VCaP (cell line): ENCODE results near the gene TNS1.

Source experiments
- H3K27ac ChIP-seq: fragments of 450-650 bp; 2 replicates; pipeline ENCODE4 v1.5.1; 2017
- CTCF ChIP-seq: fragments of 450-650 bp; conservative IDR thresholded peaks from 2 replicates; pipeline ENCODE4 v1.5.1; 2017; ENCODE audit warnings: mild to moderate bottlenecking, moderate library complexity

TNS1 gene

GRCh38 chr2:217875138-217875537 lies 127.7 kb downstream of the TNS1 start:
- no peak for TF ChIP-seq CTCF
- no peak overlapping the region for H3K27ac ChIP-seq

GRCh38 chr2:217873371-217873770 lies 129.4 kb downstream of the TNS1 start:
- no peak overlapping the region for H3K27ac ChIP-seq
- TF ChIP-seq CTCF = no peak

- no peak overlapping the region for H3K27ac ChIP-seq
- TF ChIP-seq CTCF = no peak
Measured at GRCh38 chr2:217872319-217872718, 130.5 kb downstream of the TNS1 start.

GRCh38 chr2:217870528-217871011 lies 132.2 kb downstream of the TNS1 start:
- no peak for TF ChIP-seq CTCF
- no peak overlapping the region for H3K27ac ChIP-seq

GRCh38 chr2:217868911-217869334 lies 133.9 kb downstream of the TNS1 start:
- no peak for TF ChIP-seq CTCF
- H3K27ac ChIP-seq = no peak overlapping the region

- H3K27ac ChIP-seq = no peak overlapping the region
- TF ChIP-seq CTCF = no peak
Measured at GRCh38 chr2:217868265-217868892, 134.4 kb downstream of the TNS1 start.

GRCh38 chr2:217866457-217866856 lies 136.3 kb downstream of the TNS1 start:
- TF ChIP-seq CTCF = no peak
- peak overlapping the region; percentile 53; the same call in 1 of the 2 replicates for H3K27ac ChIP-seq
